ENCODE measurements around the gene EIF5AL1.
"Not testable (repeated sequence)": the region's sequence is repeated elsewhere in the genome, so short reads cannot be mapped to it uniquely, and the experiment has no call there.

EIF5AL1 gene

GRCh38 chr10:79511891-79512583 lies at the start of gene EIF5AL1:
EIF5AL1 (plus strand) TSS chr10:79512533; CDS start chr10:79512650, 117 bp downstream.
- H3K27me3 Mint-ChIP-seq (ENCODE audit: low read depth, poor library complexity): peaks cover 25% of the 10 kb centered on the region
- peak within 1 kb of the TSS; percentile 66 for H3K27ac Mint-ChIP-seq
- not testable (repeated sequence) for H3K36me3 Mint-ChIP-seq (ENCODE audit: low read depth); H3K9me3 Mint-ChIP-seq; DNase-seq
- peaks cover 14% of the 10 kb centered on the region for H3K4me1 Mint-ChIP-seq
- peak within 1 kb of the TSS; percentile 45 for H3K4me3 Mint-ChIP-seq

GRCh38 chr10:79463578-79464496 lies 48.5 kb upstream of the EIF5AL1 start:
- no peaks in the 10 kb centered on the region for H3K36me3 Mint-ChIP-seq (ENCODE audit: low read depth)

GRCh38 chr10:79465341-79465740 lies 47.0 kb upstream of the EIF5AL1 start:
- Mint-ChIP-seq H3K36me3 (ENCODE audit: low read depth) (no peaks in the 10 kb centered on the region), H3K9me3 (no peaks in the 10 kb centered on the region), H3K4me3 (no peak overlapping the region), H3K27ac (no peak overlapping the region), H3K4me1 (peaks cover 21% of the 10 kb centered on the region), H3K27me3 (ENCODE audit: low read depth, poor library complexity) (no peaks in the 10 kb centered on the region)
- no peak for TF ChIP-seq CTCF (IDR thresholded peaks at IDR 0.05)
- no peak for DNase-seq

More at GRCh38 chr10:79463578-79464496, 48.5 kb upstream of the EIF5AL1 start:
- H3K4me1 Mint-ChIP-seq: peaks cover 20% of the 10 kb centered on the region
- no peak for TF ChIP-seq CTCF (IDR thresholded peaks at IDR 0.05)
- no peak overlapping the region for H3K4me3 Mint-ChIP-seq
- no peaks in the 10 kb centered on the region for H3K27me3 Mint-ChIP-seq (ENCODE audit: low read depth, poor library complexity)
- no peak for DNase-seq
- no peak overlapping the region for H3K27ac Mint-ChIP-seq
- H3K9me3 Mint-ChIP-seq: no peaks in the 10 kb centered on the region

- Mint-ChIP-seq H3K36me3 (ENCODE audit: low read depth) (no peaks in the 10 kb centered on the region), H3K4me1 (peaks cover 26% of the 10 kb centered on the region), H3K4me3 (no peak overlapping the region), H3K27ac (peak overlapping the region; percentile 41), H3K9me3 (no peaks in the 10 kb centered on the region), H3K27me3 (ENCODE audit: low read depth, poor library complexity) (peaks cover 16% of the 10 kb centered on the region)
- no peak for DNase-seq
- no peak for TF ChIP-seq CTCF (IDR thresholded peaks at IDR 0.05)
Measured at GRCh38 chr10:79468015-79468560, 44.2 kb upstream of the EIF5AL1 start.

- no peaks in the 10 kb centered on the region for H3K36me3 Mint-ChIP-seq (ENCODE audit: low read depth)
- no peaks in the 10 kb centered on the region for H3K9me3 Mint-ChIP-seq
- no peak for DNase-seq
- TF ChIP-seq CTCF (IDR thresholded peaks at IDR 0.05): no peak
- H3K4me3 Mint-ChIP-seq: no peak overlapping the region
- no peak overlapping the region for H3K27ac Mint-ChIP-seq
- peaks cover 21% of the 10 kb centered on the region for H3K27me3 Mint-ChIP-seq (ENCODE audit: low read depth, poor library complexity)
- H3K4me1 Mint-ChIP-seq: peaks cover 29% of the 10 kb centered on the region
Measured at GRCh38 chr10:79468841-79469585, 43.3 kb upstream of the EIF5AL1 start.
